ENCODE results near the gene VWA2. TPM values are rescaled to one million over a fixed set of nuclear protein-coding genes. Genes with fewer than 3 reads are reported as not detected.

VWA2 gene
- total and polyA plus RNA-seq, 2 donors from 2014 or later: 0.17 to 6.5 TPM

DNA sequence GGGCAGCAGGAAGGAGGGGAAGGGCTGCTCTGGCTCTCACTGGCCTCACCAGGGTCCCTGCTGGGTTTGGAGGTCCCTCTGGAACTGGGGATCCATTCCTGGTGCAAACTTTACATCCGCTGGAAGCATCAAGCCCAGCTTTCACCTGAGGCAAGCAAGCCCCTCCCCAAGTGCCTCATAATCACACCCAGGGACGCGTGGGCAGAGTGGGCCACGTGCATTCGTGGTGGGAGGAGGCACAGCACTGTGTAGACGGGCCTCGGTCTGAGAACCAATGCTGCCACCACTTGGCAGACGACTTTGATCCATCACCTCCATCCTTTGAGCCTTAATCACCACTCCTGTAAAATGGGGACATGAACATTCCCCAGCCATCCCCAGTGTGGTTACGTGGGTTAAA is 74.1 kb downstream of the VWA2 start:
- FAIRE-seq: no peak
- H3K27ac ChIP-seq (ENCODE audit: low read depth in 2 of 2, low read length in 2 of 2): no peak overlapping the region
- TF ChIP-seq CTCF (IDR thresholded peaks at IDR 0.05; ENCODE audit: borderline replicate concordance, extremely low read depth, insufficient read depth): no peak

DNA sequence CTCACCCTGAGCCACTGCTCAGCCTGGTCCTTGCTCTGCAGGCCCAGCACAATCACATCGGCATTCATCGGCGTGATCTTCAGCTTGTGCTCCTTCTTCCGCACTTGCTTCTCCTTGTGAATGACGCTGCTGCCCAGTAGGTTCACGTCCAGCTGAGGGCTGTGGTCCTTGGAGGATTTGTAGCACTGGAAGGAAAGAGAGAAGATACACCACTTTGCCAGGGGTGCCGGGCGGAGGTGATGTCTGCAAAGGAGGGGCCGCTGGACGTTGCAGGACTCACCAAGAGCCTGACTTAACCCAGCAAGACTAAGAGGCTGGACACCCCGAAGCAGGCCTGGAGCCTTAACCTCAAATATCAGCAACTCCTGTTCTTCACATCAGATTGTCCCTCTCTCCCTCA is 74.8 kb downstream of the VWA2 start:
- intact Hi-C loops (cut with DNase I): no loop called here
- FAIRE-seq: no peak
- Histone ChIP-seq H3K27ac (ENCODE audit: low read depth in 2 of 2, low read length in 2 of 2) (no peak overlapping the region), H3K36me3 (ENCODE audit: control insufficient read depth in 2 of 3, insufficient read depth in 3 of 3, low read length in 3 of 3) (peaks cover 0 to 5% (median 2%) of the 10 kb centered on the region in 3 donors), H3K9me3 (ENCODE audit: control insufficient read depth in 2 of 3, insufficient read depth in 1 of 3, low read length in 3 of 3) (peaks cover 0 to 5% (median 0%) of the 10 kb centered on the region in 3 donors), H3K9ac (ENCODE audit: low read length in 3 of 3) (no peak overlapping the region), H3K4me3 (ENCODE audit: low read length in 3 of 3) (no peak overlapping the region), H3K27me3 (ENCODE audit: control insufficient read depth, insufficient read depth, low read length) (no peaks in the 10 kb centered on the region), H3K4me1 (ENCODE audit: control insufficient read depth in 2 of 3, insufficient read depth in 2 of 3, low read depth in 1 of 3, low read length in 3 of 3) (no peaks in the 10 kb centered on the region)
- no peak for TF ChIP-seq CTCF (IDR thresholded peaks at IDR 0.05; ENCODE audit: borderline replicate concordance, extremely low read depth, insufficient read depth)
- DNase-seq: no peak

More for the DNA sequence above, 74.1 kb downstream of the VWA2 start:
- intact Hi-C loops (cut with DNase I): no loop called here
- Histone ChIP-seq H3K4me1 (ENCODE audit: control insufficient read depth in 2 of 3, insufficient read depth in 2 of 3, low read depth in 1 of 3, low read length in 3 of 3) (no peaks in the 10 kb centered on the region), H3K27me3 (ENCODE audit: control insufficient read depth, insufficient read depth, low read length) (no peaks in the 10 kb centered on the region), H3K9me3 (ENCODE audit: control insufficient read depth in 2 of 3, insufficient read depth in 1 of 3, low read length in 3 of 3) (peaks cover 0 to 5% (median 0%) of the 10 kb centered on the region in 3 donors), H3K9ac (ENCODE audit: low read length in 3 of 3) (no peak overlapping the region), H3K4me3 (ENCODE audit: low read length in 3 of 3) (no peak overlapping the region), H3K36me3 (ENCODE audit: control insufficient read depth in 2 of 3, insufficient read depth in 3 of 3, low read length in 3 of 3) (peaks cover 0 to 5% (median 2%) of the 10 kb centered on the region in 3 donors)
- DNase-seq: no peak

DNA sequence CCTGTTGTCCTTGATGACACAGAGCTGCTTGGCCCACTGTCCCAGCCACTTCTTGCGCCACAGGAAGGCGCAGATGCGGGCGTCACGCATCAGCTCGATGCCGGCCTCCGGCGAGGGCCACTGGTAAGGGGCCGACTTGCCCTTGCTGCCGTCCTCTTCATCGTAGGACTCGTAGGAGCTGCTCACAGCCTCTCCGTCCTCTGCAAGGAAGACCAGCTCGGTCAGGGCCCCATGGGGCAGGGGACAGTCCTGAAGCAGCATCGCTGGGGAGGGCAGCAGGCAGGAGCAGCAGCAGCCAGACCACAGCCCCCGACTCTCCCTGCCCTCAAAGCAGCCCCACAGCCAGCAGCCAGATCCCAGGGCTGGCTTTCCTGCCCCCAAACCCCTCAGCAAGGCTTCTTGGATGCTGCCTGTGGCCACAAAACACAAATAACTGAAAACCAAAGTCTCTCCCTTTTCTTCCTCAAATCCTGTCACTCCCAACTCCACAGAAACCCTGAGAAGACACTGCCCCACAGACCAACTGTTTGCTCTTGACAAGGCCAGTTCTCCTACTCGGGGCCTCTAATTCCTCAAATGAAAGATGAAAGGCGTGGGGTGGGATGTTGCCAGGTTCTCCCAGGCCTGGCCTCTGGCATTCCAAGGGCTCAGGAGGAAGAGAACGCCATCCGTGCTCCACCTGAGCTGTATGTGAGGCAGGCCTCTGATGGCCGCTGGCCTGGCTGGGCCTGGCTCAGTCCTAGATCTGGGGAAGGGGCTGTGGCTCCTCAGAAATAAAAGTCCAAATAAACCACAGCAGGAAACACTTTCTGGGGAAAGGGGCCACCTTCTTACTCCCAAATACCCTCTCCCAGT is 76.7 kb downstream of the VWA2 start:
- H3K36me3 ChIP-seq (ENCODE audit: control insufficient read depth in 2 of 3, insufficient read depth in 3 of 3, low read length in 3 of 3): peaks cover 0 to 5% (median 2%) of the 10 kb centered on the region in 3 donors
- H3K27me3 ChIP-seq (ENCODE audit: control insufficient read depth, insufficient read depth, low read length): no peaks in the 10 kb centered on the region
- TF ChIP-seq CTCF (IDR thresholded peaks at IDR 0.05; ENCODE audit: borderline replicate concordance, extremely low read depth, insufficient read depth): no peak
- FAIRE-seq (no peak), DNase-seq (no peak)
- no peak overlapping the region for H3K9ac ChIP-seq (ENCODE audit: low read length in 3 of 3)
- intact Hi-C loops (cut with DNase I): no loop called here
- H3K9me3 ChIP-seq (ENCODE audit: control insufficient read depth in 2 of 3, insufficient read depth in 1 of 3, low read length in 3 of 3): peaks cover 0 to 5% (median 0%) of the 10 kb centered on the region in 3 donors
- no peaks in the 10 kb centered on the region for H3K4me1 ChIP-seq (ENCODE audit: control insufficient read depth in 2 of 3, insufficient read depth in 2 of 3, low read depth in 1 of 3, low read length in 3 of 3)
- no peak overlapping the region for H3K4me3 ChIP-seq (ENCODE audit: low read length in 3 of 3)
- H3K27ac ChIP-seq (ENCODE audit: low read depth in 2 of 2, low read length in 2 of 2): no peak overlapping the region
